Karpas-422 (cell line): ENCODE measurements around the gene PLAA. TPM values are rescaled to one million over a fixed set of nuclear protein-coding genes. Genes with fewer than 3 reads are reported as not detected.

Source experiments
- DNase-seq: peaks from one replicate; pipeline ENCODE4 v3.0.0-alpha.2; 2015
- H2AFZ ChIP-seq: fragments of 200-600 bp; sonication (generic); 2 replicates; pipeline ENCODE4 v1.6.1; 2014; ENCODE audit warnings: antibody characterized with exemption, low read length, mixed read lengths
- H3K27ac ChIP-seq: fragments of 200-600 bp; sonication (generic); 2 replicates; pipeline ENCODE4 v1.5.1; 2014; ENCODE audit warnings: mild to moderate bottlenecking, low read length, moderate library complexity
- H3K27me3 ChIP-seq: fragments of 200-600 bp; sonication (generic); 2 replicates; pipeline ENCODE4 v1.6.1; 2014; ENCODE audit warnings: low read length, mixed read lengths
- H3K36me3 ChIP-seq: fragments of 200-600 bp; sonication (generic); 2 replicates; pipeline ENCODE4 v1.6.1; 2014; ENCODE audit warnings: low read length, mixed read lengths; ENCODE audit not compliant: insufficient read depth
- H3K4me1 ChIP-seq: fragments of 200-600 bp; sonication (generic); 2 replicates; pipeline ENCODE4 v1.6.1; 2014; ENCODE audit warnings: mild to moderate bottlenecking, low read length, mixed read lengths
- H3K4me2 ChIP-seq: fragments of 200-600 bp; sonication (generic); 2 replicates; pipeline ENCODE4 v1.6.1; 2014; ENCODE audit warnings: low read length, low read depth, mild to moderate bottlenecking; ENCODE audit not compliant: poor library complexity, severe bottlenecking
- H3K4me3 ChIP-seq: fragments of 200-600 bp; sonication (generic); 2 replicates; pipeline ENCODE4 v1.5.1; 2014; ENCODE audit warnings: mild to moderate bottlenecking, antibody characterized with exemption, low read length, mixed read lengths
- H3K79me2 ChIP-seq: fragments of 200-600 bp; sonication (generic); 2 replicates; pipeline ENCODE4 v1.6.1; 2014; ENCODE audit warnings: mild to moderate bottlenecking, low read length, mixed read lengths
- H3K9ac ChIP-seq: fragments of 200-600 bp; sonication (generic); 2 replicates; pipeline ENCODE4 v1.6.0; 2014; ENCODE audit warnings: low read length
- H3K9me2 ChIP-seq: fragments of 200-600 bp; sonication (generic), shearing (Covaris generic); replicated peaks from 2 replicates; pipeline ENCODE4 v1.6.0; 2014; ENCODE audit warnings: mild to moderate bottlenecking, low read length, moderate library complexity; ENCODE audit not compliant: insufficient read depth
- H3K9me3 ChIP-seq: fragments of 300-700, 200-600 bp; sonication (generic); 2 replicates; pipeline ENCODE4 v1.6.1; 2014; ENCODE audit warnings: low read length, mixed read lengths
- H4K20me1 ChIP-seq: fragments of 200-600 bp; sonication (generic); 2 replicates; pipeline ENCODE4 v1.6.1; 2014; ENCODE audit warnings: mild to moderate bottlenecking, antibody characterized with exemption, low read length, low read depth; ENCODE audit not compliant: insufficient read depth
- total RNA-seq: library from RNA; depleted of rRNA; stranded (reverse); fragments of >200 nt; shearing (Covaris generic); gene quantifications from 2 replicates; pipeline ENCODE4 v1.2.3, GENCODE V29; 2014; ENCODE audit warnings: low replicate concordance

Gene PLAA
- total RNA-seq, 1 experiment from 2014 or later: 50.6 TPM

GRCh38 chr9:26919698-26920097 lies 27.3 kb downstream of the PLAA start:
- Histone ChIP-seq H3K9me3 (no peaks in the 10 kb centered on the region), H3K9ac (no peak overlapping the region), H4K20me1 (no peaks in the 10 kb centered on the region), H3K79me2 (peaks cover 40% of the 10 kb centered on the region), H3K27ac (no peak overlapping the region), H3K4me2 (no peak overlapping the region), H3K9me2 (no peaks in the 10 kb centered on the region), H2AFZ (no peak overlapping the region), H3K4me3 (no peak overlapping the region), H3K36me3 (peaks cover 84% of the 10 kb centered on the region), H3K27me3 (no peaks in the 10 kb centered on the region), H3K4me1 (no peaks in the 10 kb centered on the region)
- no peak for DNase-seq

DNA sequence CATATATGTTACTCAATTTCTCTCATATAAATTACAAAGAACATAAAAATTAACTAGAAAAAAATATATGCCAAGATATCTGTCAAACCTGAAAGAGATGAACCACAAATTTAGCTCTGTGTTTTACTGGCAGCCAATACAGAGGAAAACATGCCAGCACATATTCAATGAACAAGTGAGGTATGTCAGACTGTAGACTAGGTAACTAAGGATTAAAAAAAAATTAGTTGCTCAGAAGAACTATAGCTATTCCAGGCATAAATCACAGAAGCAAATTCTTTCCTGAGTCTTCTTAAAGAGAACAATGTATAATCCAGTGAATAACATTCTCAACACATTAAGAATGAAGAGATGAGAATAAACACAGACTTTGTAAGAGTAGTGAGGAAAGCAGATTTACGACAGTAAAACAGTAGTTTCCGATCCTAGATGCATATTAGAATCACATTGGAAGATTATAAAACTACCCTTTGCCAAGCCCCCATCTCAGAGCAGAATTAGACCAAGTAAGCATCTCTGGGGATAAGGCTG lies 33.8 kb downstream of the PLAA start:
- peaks cover 19% of the 10 kb centered on the region for H3K79me2 ChIP-seq
- no peaks in the 10 kb centered on the region for H3K4me1 ChIP-seq
- no peak overlapping the region for H3K9ac ChIP-seq
- H3K27ac ChIP-seq: no peak overlapping the region
- peaks cover 55% of the 10 kb centered on the region for H3K36me3 ChIP-seq
- no peak overlapping the region for H3K4me3 ChIP-seq
- no peaks in the 10 kb centered on the region for H3K27me3 ChIP-seq
- no peak for DNase-seq
- H3K4me2 ChIP-seq: no peak overlapping the region
- H4K20me1 ChIP-seq: no peaks in the 10 kb centered on the region
- H3K9me2 ChIP-seq: no peaks in the 10 kb centered on the region
- H3K9me3 ChIP-seq: no peaks in the 10 kb centered on the region
- no peak overlapping the region for H2AFZ ChIP-seq

DNA sequence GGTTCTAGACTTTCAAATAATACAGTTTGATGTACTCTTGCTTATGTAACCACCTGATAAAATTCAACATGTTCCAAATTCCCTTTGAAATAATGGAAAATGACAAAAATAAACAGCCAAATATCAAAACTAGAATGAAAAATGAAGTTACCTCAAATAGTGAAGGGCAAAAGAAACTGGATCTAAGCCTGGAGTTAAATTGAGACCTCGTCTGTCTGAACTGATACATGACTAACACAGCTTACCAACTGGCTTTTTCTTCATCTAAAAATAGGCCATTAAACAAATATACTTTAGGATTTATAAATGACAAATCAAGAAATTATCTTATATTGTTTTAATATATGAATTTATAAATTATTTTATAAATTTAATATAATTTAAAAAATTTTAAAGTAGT lies 42.4 kb downstream of the PLAA start:
- H3K4me3 ChIP-seq: no peak overlapping the region
- no peak for DNase-seq
- no peaks in the 10 kb centered on the region for H3K9me3 ChIP-seq
- no peaks in the 10 kb centered on the region for H3K27me3 ChIP-seq
- no peak overlapping the region for H3K4me2 ChIP-seq
- H3K9me2 ChIP-seq: no peaks in the 10 kb centered on the region
- H3K9ac ChIP-seq: no peak overlapping the region
- H3K27ac ChIP-seq: no peak overlapping the region
- peaks cover 10% of the 10 kb centered on the region for H3K79me2 ChIP-seq
- no peak overlapping the region for H2AFZ ChIP-seq
- H3K36me3 ChIP-seq: peaks cover 56% of the 10 kb centered on the region
- no peaks in the 10 kb centered on the region for H4K20me1 ChIP-seq
- H3K4me1 ChIP-seq: no peaks in the 10 kb centered on the region

- no peak overlapping the region for H3K27ac ChIP-seq
- no peak for DNase-seq
- no peaks in the 10 kb centered on the region for H3K27me3 ChIP-seq
- no peaks in the 10 kb centered on the region for H3K4me1 ChIP-seq
- H3K9ac ChIP-seq: no peak overlapping the region
- H3K9me3 ChIP-seq: no peaks in the 10 kb centered on the region
- peaks cover 10% of the 10 kb centered on the region for H3K79me2 ChIP-seq
- H3K36me3 ChIP-seq: peaks cover 53% of the 10 kb centered on the region
- no peak overlapping the region for H3K4me2 ChIP-seq
- no peaks in the 10 kb centered on the region for H4K20me1 ChIP-seq
- H3K4me3 ChIP-seq: no peak overlapping the region
- H3K9me2 ChIP-seq: no peaks in the 10 kb centered on the region
- no peak overlapping the region for H2AFZ ChIP-seq
Observed at GRCh38 chr9:26904070-26904469, 43.0 kb downstream of the PLAA start.

DNA sequence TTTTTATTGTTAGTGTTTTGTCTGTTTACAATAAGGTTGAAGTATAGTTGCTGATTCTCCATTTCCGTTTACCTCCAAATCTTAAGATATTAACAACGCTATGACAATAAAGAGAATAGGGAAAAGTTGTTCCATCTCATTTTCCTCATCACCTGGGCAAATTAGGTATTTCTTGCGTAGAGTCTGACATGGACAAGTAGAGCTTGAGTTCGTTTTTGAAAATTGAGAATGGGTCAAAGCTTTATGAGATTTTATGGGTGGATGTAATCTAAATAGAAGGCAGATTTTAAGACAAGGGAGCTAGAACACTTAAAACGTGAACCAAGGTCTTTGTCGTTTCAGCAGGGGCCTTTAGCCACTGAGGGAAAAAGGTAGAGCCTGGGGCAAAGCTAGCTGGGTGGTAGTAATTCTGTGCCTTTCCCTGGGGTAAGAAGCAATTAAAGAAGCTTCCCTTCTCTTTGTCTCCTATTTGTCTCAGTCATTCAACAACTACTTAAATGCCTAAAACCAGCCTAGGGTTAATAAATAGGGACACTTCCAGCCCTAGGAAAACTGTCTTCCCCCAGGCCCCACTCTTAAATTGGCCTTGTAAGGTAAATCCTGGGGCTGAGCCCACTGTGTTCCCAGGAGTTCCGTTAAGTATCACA lies 53.9 kb downstream of the PLAA start:
- no peaks in the 10 kb centered on the region for H3K9me3 ChIP-seq
- H3K27me3 ChIP-seq: no peaks in the 10 kb centered on the region
- H3K9me2 ChIP-seq: no peaks in the 10 kb centered on the region
- H4K20me1 ChIP-seq: peaks cover 3% of the 10 kb centered on the region
- H2AFZ ChIP-seq: no peak overlapping the region
- peak overlapping the region; percentile 85 for H3K27ac ChIP-seq
- peak overlapping the region; percentile 95 for H3K9ac ChIP-seq
- H3K36me3 ChIP-seq: peaks cover 9% of the 10 kb centered on the region
- peak; percentile 54 for DNase-seq
- peaks cover 51% of the 10 kb centered on the region for H3K79me2 ChIP-seq
- peak overlapping the region; percentile 91 for H3K4me3 ChIP-seq
- H3K4me1 ChIP-seq: peaks cover 42% of the 10 kb centered on the region
- peak overlapping the region; percentile 97 for H3K4me2 ChIP-seq

DNA sequence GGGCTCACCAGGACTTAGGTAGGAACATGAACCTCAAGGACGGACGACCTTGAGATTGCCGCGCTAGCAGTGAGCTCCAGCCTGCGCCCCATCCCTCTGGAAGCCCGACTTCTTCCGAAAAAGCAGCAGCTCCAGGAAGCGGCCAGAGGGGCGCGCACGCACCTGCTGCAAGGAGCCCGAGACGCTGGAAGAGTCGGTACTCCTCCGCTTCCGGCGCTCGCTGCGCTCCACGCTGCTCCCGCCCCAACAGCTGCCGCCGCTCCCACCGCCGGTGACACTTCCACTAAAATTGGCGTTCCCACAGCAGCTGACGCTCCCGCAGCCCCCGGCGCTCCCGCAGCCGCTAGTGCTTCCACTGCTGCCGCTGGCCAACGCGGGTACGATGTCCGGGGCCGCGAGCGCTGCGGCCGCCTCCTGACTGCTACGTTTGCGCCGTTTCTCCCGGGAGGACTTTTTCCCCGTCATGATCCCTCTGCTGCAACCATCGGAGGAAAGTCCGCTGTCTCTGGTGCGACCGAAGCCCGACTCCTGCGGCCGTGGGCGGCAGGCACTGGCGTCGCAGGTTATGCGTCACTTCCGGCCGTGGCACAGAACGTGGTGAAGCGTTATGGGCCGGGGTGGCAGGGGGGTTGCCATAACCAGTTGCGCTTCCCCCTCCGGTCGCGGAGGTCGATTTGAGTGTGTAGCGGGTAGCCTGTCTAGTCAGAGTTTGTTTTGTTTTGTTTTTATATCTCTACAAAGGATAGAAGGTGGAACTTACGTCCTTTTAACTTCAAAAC lies 54.6 kb downstream of the PLAA start, which contains the start of gene CAAP1:
Gene CAAP1, minus strand, starts transcription at position 552 of the 779 bp plus-strand sequence. Its CDS starts 87 bp downstream, at position 465.
- Histone ChIP-seq H4K20me1 (peaks cover 3% of the 10 kb centered on the region), H2AFZ (peak within 1 kb of the TSS; percentile 55; the same call in 1 of the 2 replicates), H3K4me3 (peak within 1 kb of the TSS; percentile 91), H3K27ac (peak within 1 kb of the TSS; percentile 85), H3K4me1 (peaks cover 44% of the 10 kb centered on the region), H3K27me3 (no peaks in the 10 kb centered on the region), H3K9me3 (no peaks in the 10 kb centered on the region), H3K9me2 (no peaks in the 10 kb centered on the region), H3K4me2 (peak within 1 kb of the TSS; percentile 97), H3K79me2 (peaks cover 59% of the 10 kb centered on the region), H3K36me3 (peaks cover 16% of the 10 kb centered on the region), H3K9ac (peak within 1 kb of the TSS; percentile 95)
- DNase-seq: peak; percentile 98

DNA sequence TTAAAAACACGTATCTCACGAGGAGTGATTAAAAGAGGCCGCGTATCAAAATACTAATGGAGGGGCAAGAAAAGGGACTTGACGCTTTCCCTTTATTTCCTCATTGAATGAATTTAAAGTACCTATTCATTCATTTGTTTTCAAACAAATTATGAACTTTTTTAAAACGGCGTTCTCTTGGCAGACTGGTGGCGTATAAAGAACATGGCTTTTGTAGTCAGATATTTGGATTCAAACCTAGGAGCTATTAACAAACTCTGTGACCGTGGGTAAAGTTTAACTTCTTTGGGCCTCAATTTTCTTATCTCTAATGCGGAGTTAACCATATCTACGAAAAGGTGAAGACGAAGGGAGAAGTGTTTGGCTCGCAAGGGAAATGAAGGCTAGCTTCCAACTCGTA lies 55.3 kb downstream of the PLAA start:
- Histone ChIP-seq H3K9me3 (no peaks in the 10 kb centered on the region), H4K20me1 (peaks cover 3% of the 10 kb centered on the region), H2AFZ (no peak overlapping the region), H3K36me3 (peaks cover 23% of the 10 kb centered on the region), H3K4me3 (peak overlapping the region; percentile 91), H3K4me2 (peak overlapping the region; percentile 97), H3K27me3 (no peaks in the 10 kb centered on the region), H3K4me1 (peaks cover 44% of the 10 kb centered on the region), H3K9me2 (no peaks in the 10 kb centered on the region), H3K79me2 (peaks cover 66% of the 10 kb centered on the region), H3K9ac (peak overlapping the region; percentile 95), H3K27ac (peak overlapping the region; percentile 85)
- DNase-seq: peak; percentile 65

DNA sequence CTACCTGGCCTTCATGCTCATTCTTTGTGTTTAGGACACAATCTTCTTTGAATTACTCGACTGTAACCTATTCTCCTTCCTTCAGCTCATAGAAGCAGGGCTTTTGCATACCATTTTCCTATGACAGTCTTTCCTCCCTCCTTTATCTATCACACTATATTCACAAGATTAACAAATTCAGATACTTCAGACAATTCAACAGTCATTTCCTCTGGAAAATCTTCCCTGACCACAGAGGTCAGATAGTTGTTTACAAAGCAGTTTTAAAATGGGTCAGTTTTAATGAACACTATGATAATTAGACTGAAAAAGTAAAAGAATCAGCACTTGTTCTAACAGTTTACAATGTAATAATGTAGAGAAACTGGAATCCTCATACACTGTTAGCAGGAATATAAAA lies 58.8 kb downstream of the PLAA start:
- Histone ChIP-seq H4K20me1 (peaks cover 3% of the 10 kb centered on the region), H3K4me3 (no peak overlapping the region), H3K36me3 (peaks cover 56% of the 10 kb centered on the region), H3K4me1 (peaks cover 35% of the 10 kb centered on the region), H3K79me2 (peaks cover 95% of the 10 kb centered on the region), H3K4me2 (peak overlapping the region; percentile 2), H2AFZ (no peak overlapping the region), H3K9me3 (no peaks in the 10 kb centered on the region), H3K27ac (no peak overlapping the region), H3K9ac (no peak overlapping the region), H3K9me2 (no peaks in the 10 kb centered on the region), H3K27me3 (no peaks in the 10 kb centered on the region)
- DNase-seq: no peak
